Measurements from ENCODE around the gene SLC52A3. TPM values are rescaled to one million over a fixed set of nuclear protein-coding genes. Genes with fewer than 3 reads are reported as not detected.
"Not testable (repeated sequence)": the region's sequence is repeated elsewhere in the genome, so short reads cannot be mapped to it uniquely, and the experiment has no call there.

Gene SLC52A3
- total RNA-seq, 1 donor from 2014 or later = not detected

GRCh38 chr20:731891-732560 is 36.3 kb downstream of the SLC52A3 start:
- Mint-ChIP-seq H3K9me3 (peaks cover 3% of the 10 kb centered on the region), H3K36me3 (ENCODE audit: low read depth) (no peaks in the 10 kb centered on the region), H3K4me1 (peaks cover 2% of the 10 kb centered on the region), H3K4me3 (no peak overlapping the region), H3K27ac (no peak overlapping the region), H3K27me3 (peaks cover 29% of the 10 kb centered on the region)
- DNase-seq = no peak
- intact Hi-C loops (cut with micrococcal nuclease) = no loop called here

GRCh38 chr20:730005-730404 is 38.3 kb downstream of the SLC52A3 start:
- H3K4me1 Mint-ChIP-seq = peaks cover 2% of the 10 kb centered on the region
- H3K9me3 Mint-ChIP-seq = peaks cover 3% of the 10 kb centered on the region
- intact Hi-C loops (cut with micrococcal nuclease) = no loop called here
- peaks cover 38% of the 10 kb centered on the region for H3K27me3 Mint-ChIP-seq
- H3K27ac Mint-ChIP-seq = no peak overlapping the region
- H3K36me3 Mint-ChIP-seq (ENCODE audit: low read depth) = no peaks in the 10 kb centered on the region
- no peak overlapping the region for H3K4me3 Mint-ChIP-seq
- DNase-seq = no peak

GRCh38 chr20:728256-728944 is 39.9 kb downstream of the SLC52A3 start:
- Mint-ChIP-seq H3K36me3 (ENCODE audit: low read depth) (no peaks in the 10 kb centered on the region), H3K27ac (no peak overlapping the region), H3K4me1 (peaks cover 2% of the 10 kb centered on the region), H3K9me3 (peaks cover 3% of the 10 kb centered on the region), H3K4me3 (peak overlapping the region; percentile 28), H3K27me3 (peaks cover 38% of the 10 kb centered on the region)
- peak; percentile 79 for DNase-seq
- intact Hi-C loops (cut with micrococcal nuclease) = no loop called here

- Mint-ChIP-seq H3K9me3 (peaks cover 3% of the 10 kb centered on the region), H3K4me1 (peaks cover 2% of the 10 kb centered on the region), H3K27ac (no peak overlapping the region), H3K4me3 (no peak overlapping the region), H3K36me3 (ENCODE audit: low read depth) (no peaks in the 10 kb centered on the region), H3K27me3 (peaks cover 32% of the 10 kb centered on the region)
- no peak for DNase-seq
- intact Hi-C loops (cut with micrococcal nuclease) = no loop called here
Observed at GRCh38 chr20:726160-726559, 42.1 kb downstream of the SLC52A3 start.

- peaks cover 31% of the 10 kb centered on the region for H3K27me3 Mint-ChIP-seq
- intact Hi-C loops (cut with micrococcal nuclease) = no loop called here
- H3K36me3 Mint-ChIP-seq (ENCODE audit: low read depth) = no peaks in the 10 kb centered on the region
- peaks cover 2% of the 10 kb centered on the region for H3K4me1 Mint-ChIP-seq
- no peak overlapping the region for H3K4me3 Mint-ChIP-seq
- H3K27ac Mint-ChIP-seq = no peak overlapping the region
- H3K9me3 Mint-ChIP-seq = peaks cover 3% of the 10 kb centered on the region
- DNase-seq = no peak
Observed at GRCh38 chr20:725491-725890, 42.8 kb downstream of the SLC52A3 start.

GRCh38 chr20:724797-725196 is 43.5 kb downstream of the SLC52A3 start:
- DNase-seq; H3K4me1 Mint-ChIP-seq; H3K9me3 Mint-ChIP-seq; H3K4me3 Mint-ChIP-seq; intact Hi-C loops (cut with micrococcal nuclease); H3K27ac Mint-ChIP-seq; H3K36me3 Mint-ChIP-seq (ENCODE audit: low read depth): not testable (repeated sequence)
- peaks cover 27% of the 10 kb centered on the region for H3K27me3 Mint-ChIP-seq

GRCh38 chr20:723756-724155 is 44.5 kb downstream of the SLC52A3 start:
- intact Hi-C loops (cut with micrococcal nuclease) = no loop called here
- no peak overlapping the region for H3K4me3 Mint-ChIP-seq
- DNase-seq = no peak
- H3K27me3 Mint-ChIP-seq = peaks cover 21% of the 10 kb centered on the region
- no peaks in the 10 kb centered on the region for H3K9me3 Mint-ChIP-seq
- H3K4me1 Mint-ChIP-seq = peaks cover 2% of the 10 kb centered on the region
- no peak overlapping the region for H3K27ac Mint-ChIP-seq
- H3K36me3 Mint-ChIP-seq (ENCODE audit: low read depth) = no peaks in the 10 kb centered on the region

GRCh38 chr20:722822-723644 is 45.3 kb downstream of the SLC52A3 start:
- no peaks in the 10 kb centered on the region for H3K4me1 Mint-ChIP-seq
- no peak overlapping the region for H3K27ac Mint-ChIP-seq
- H3K36me3 Mint-ChIP-seq (ENCODE audit: low read depth) = no peaks in the 10 kb centered on the region
- peaks cover 17% of the 10 kb centered on the region for H3K27me3 Mint-ChIP-seq
- H3K4me3 Mint-ChIP-seq = no peak overlapping the region
- DNase-seq = no peak
- intact Hi-C loops (cut with micrococcal nuclease) = no loop called here
- H3K9me3 Mint-ChIP-seq = no peaks in the 10 kb centered on the region

- Mint-ChIP-seq H3K9me3 (no peaks in the 10 kb centered on the region), H3K4me1 (no peaks in the 10 kb centered on the region), H3K4me3 (no peak overlapping the region), H3K27ac (no peak overlapping the region), H3K36me3 (ENCODE audit: low read depth) (no peaks in the 10 kb centered on the region), H3K27me3 (peaks cover 17% of the 10 kb centered on the region)
- DNase-seq = no peak
- intact Hi-C loops (cut with micrococcal nuclease) = no loop called here
Observed at GRCh38 chr20:721876-722275, 46.4 kb downstream of the SLC52A3 start.

- DNase-seq = no peak
- Mint-ChIP-seq H3K27me3 (peaks cover 10% of the 10 kb centered on the region), H3K27ac (no peak overlapping the region), H3K4me1 (no peaks in the 10 kb centered on the region), H3K4me3 (no peak overlapping the region), H3K36me3 (ENCODE audit: low read depth) (no peaks in the 10 kb centered on the region), H3K9me3 (no peaks in the 10 kb centered on the region)
- intact Hi-C loops (cut with micrococcal nuclease) = no loop called here
Observed at GRCh38 chr20:719816-720215, 48.5 kb downstream of the SLC52A3 start.

GRCh38 chr20:719068-719467 is 49.2 kb downstream of the SLC52A3 start:
- peaks cover 10% of the 10 kb centered on the region for H3K27me3 Mint-ChIP-seq
- H3K4me1 Mint-ChIP-seq = no peaks in the 10 kb centered on the region
- H3K9me3 Mint-ChIP-seq = no peaks in the 10 kb centered on the region
- no peaks in the 10 kb centered on the region for H3K36me3 Mint-ChIP-seq (ENCODE audit: low read depth)
- no peak overlapping the region for H3K4me3 Mint-ChIP-seq
- no peak overlapping the region for H3K27ac Mint-ChIP-seq
- intact Hi-C loops (cut with micrococcal nuclease) = no loop called here
- DNase-seq = no peak

- Mint-ChIP-seq H3K36me3 (ENCODE audit: low read depth) (no peaks in the 10 kb centered on the region), H3K27ac (no peak overlapping the region), H3K27me3 (peaks cover 7% of the 10 kb centered on the region), H3K4me3 (no peak overlapping the region), H3K9me3 (no peaks in the 10 kb centered on the region), H3K4me1 (no peaks in the 10 kb centered on the region)
- DNase-seq = no peak
- intact Hi-C loops (cut with micrococcal nuclease) = no loop called here
Observed at GRCh38 chr20:717832-718231, 50.5 kb downstream of the SLC52A3 start.

- Mint-ChIP-seq H3K9me3 (no peaks in the 10 kb centered on the region), H3K4me3 (no peak overlapping the region), H3K27me3 (peaks cover 7% of the 10 kb centered on the region), H3K27ac (no peak overlapping the region), H3K36me3 (ENCODE audit: low read depth) (no peaks in the 10 kb centered on the region), H3K4me1 (no peaks in the 10 kb centered on the region)
- intact Hi-C loops (cut with micrococcal nuclease) = no loop called here
- no peak for DNase-seq
Observed at GRCh38 chr20:717271-717670, 51.0 kb downstream of the SLC52A3 start.

GRCh38 chr20:714453-714852 is 53.8 kb downstream of the SLC52A3 start:
- no peak for DNase-seq
- peaks cover 20% of the 10 kb centered on the region for H3K27me3 Mint-ChIP-seq
- H3K4me1 Mint-ChIP-seq = no peaks in the 10 kb centered on the region
- intact Hi-C loops (cut with micrococcal nuclease) = no loop called here
- H3K36me3 Mint-ChIP-seq (ENCODE audit: low read depth) = peaks cover 2% of the 10 kb centered on the region
- H3K27ac Mint-ChIP-seq = no peak overlapping the region
- H3K9me3 Mint-ChIP-seq = no peaks in the 10 kb centered on the region
- no peak overlapping the region for H3K4me3 Mint-ChIP-seq

Measured in activated CD4-positive, alpha-beta T cell treated with anti-CD3 and anti-CD28 coated beads, Interleukin-2, amount 10 ng/mL, durations not matched to agents 24 days and 14 days (primary cell).